Progenitor cell of endocrine pancreas (in vitro differentiated cells): ENCODE measurements around the gene RPH3AL. TPM values are rescaled to one million over a fixed set of nuclear protein-coding genes. Genes with fewer than 3 reads are reported as not detected.

Source experiments
- DNase-seq: peaks from one replicate; pipeline ENCODE4 v3.0.0; 2021; ENCODE audit warnings: low spot score; ENCODE audit not compliant: unreplicated experiment
- H3K27ac Mint-ChIP-seq: 2 replicates; pipeline ENCODE4 v1.8.0; 2021; ENCODE audit warnings: mild to moderate bottlenecking, moderate library complexity, mixed read lengths
- H3K27me3 Mint-ChIP-seq: 2 replicates; pipeline ENCODE4 v1.8.0; 2021; ENCODE audit warnings: mixed read lengths
- H3K36me3 Mint-ChIP-seq: 2 replicates; pipeline ENCODE4 v1.8.0; 2022; ENCODE audit warnings: mixed read lengths; ENCODE audit not compliant: insufficient read depth
- H3K4me1 Mint-ChIP-seq: 2 replicates; pipeline ENCODE4 v1.8.0; 2021; ENCODE audit warnings: low read depth, mixed read lengths
- H3K4me3 Mint-ChIP-seq: 2 replicates; pipeline ENCODE4 v1.8.0; 2021; ENCODE audit warnings: low read depth, mild to moderate bottlenecking, moderate library complexity, mixed read lengths
- H3K9me3 Mint-ChIP-seq: 2 replicates; pipeline ENCODE4 v1.8.0; 2021; ENCODE audit warnings: low read depth, mixed read lengths
- CTCF ChIP-seq: fragments of 200-600 bp; sonication (generic); IDR thresholded peaks from one replicate; pipeline ENCODE4 v1.5.0; 2021; ENCODE audit warnings: antibody characterized with exemption, mild to moderate bottlenecking; ENCODE audit not compliant: unreplicated experiment
- total RNA-seq: library from RNA; stranded (reverse); gene quantifications from 2 replicates; pipeline ENCODE4 v1.2.1, GENCODE V29; 2021

The RPH3AL gene
- total RNA-seq, 1 donor from 2014 or later: 47.6 TPM

DNA sequence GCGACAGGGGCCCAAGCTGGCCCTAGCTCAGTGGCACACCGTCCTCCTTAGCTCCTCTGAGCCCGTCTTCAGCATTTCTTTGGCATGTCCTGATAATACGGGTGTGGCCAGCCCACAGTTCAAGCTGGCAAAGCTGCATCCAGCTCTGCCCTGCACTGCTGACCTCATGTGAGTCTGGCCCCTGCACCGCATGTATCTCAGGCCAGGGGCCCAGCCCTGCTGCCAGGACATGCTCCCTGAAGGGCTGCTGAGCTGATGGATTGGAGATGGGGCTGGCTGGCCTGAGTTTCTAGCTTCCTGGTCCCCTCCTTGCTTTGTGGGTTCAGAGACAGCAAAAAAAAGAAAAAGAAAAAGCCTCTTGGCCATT, 173.6 kb downstream of the RPH3AL start:
- Mint-ChIP-seq H3K4me3 (no peak overlapping the region), H3K27me3 (peaks cover 60% of the 10 kb centered on the region), H3K36me3 (no peaks in the 10 kb centered on the region), H3K4me1 (peaks cover 3% of the 10 kb centered on the region), H3K27ac (no peak overlapping the region), H3K9me3 (no peaks in the 10 kb centered on the region)
- no peak for TF ChIP-seq CTCF
- no peak for DNase-seq

DNA sequence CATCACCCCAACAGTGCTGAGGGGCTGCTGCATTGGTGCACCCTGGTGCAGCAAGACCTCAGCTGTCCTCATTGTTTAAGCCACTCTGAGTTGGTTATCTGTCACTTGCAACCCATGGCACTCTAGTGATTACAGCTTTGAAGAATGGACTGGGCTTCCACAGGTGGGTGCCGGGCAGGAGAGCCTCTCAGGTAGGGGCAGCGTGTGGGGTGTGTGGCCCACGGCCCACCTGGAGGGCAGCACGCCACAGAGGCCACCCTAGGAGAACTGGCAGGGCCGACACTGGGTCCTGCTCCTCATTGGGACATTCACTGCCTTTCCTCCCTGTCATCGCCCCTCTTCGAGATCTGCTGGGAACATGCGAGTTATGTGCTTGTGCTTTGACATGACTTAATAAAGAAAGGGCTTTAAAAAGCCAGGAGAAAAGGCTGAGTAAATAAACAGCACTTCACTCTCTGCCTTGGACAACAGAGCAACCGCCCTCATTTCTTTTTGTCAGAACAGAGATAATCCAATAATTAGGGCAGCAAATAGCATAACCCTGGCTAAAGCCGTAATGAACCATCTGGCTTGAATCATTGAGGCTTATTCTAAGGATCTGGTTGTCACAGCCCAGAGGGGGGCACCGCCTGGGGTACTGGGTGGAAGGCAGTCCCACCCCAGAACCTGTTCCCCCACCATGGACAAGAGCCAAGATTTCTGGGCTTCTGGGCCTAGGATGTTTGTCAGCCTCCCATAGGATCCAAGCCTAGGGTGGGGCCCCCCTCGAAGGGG, 174.1 kb downstream of the RPH3AL start:
- H3K9me3 Mint-ChIP-seq: no peaks in the 10 kb centered on the region
- H3K27me3 Mint-ChIP-seq: peaks cover 54% of the 10 kb centered on the region
- no peaks in the 10 kb centered on the region for H3K36me3 Mint-ChIP-seq
- no peak overlapping the region for H3K27ac Mint-ChIP-seq
- DNase-seq: no peak
- peaks cover 3% of the 10 kb centered on the region for H3K4me1 Mint-ChIP-seq
- no peak for TF ChIP-seq CTCF
- H3K4me3 Mint-ChIP-seq: no peak overlapping the region

- Mint-ChIP-seq H3K36me3 (no peaks in the 10 kb centered on the region), H3K27ac (no peak overlapping the region), H3K9me3 (no peaks in the 10 kb centered on the region), H3K4me1 (peaks cover 3% of the 10 kb centered on the region), H3K27me3 (peaks cover 47% of the 10 kb centered on the region), H3K4me3 (no peak overlapping the region)
- DNase-seq: no peak
- no peak for TF ChIP-seq CTCF
Observed at GRCh38 chr17:177762-178161, 174.8 kb downstream of the RPH3AL start.

DNA sequence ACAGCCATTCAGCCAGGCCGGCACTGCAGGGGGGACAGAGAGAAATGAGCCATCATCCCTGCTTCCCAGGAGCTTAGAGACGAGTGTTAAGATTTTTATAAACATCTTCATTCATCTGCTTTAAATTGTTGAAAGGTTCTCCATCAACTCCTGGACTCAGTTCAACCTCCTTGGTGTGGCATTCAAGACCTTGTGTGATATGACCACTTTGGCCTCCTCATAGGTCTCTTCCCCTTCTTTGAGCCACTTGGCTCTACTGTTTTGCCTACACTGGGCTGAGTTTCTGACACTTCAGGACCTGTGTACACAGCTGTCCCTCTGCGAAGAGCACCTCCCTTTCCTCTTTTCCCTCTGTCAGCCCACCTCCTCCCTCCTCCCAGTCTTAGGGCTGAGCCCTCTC, 175.5 kb downstream of the RPH3AL start:
- H3K4me1 Mint-ChIP-seq: peaks cover under 1% of the 10 kb centered on the region
- no peak for DNase-seq
- no peaks in the 10 kb centered on the region for H3K36me3 Mint-ChIP-seq
- no peak overlapping the region for H3K4me3 Mint-ChIP-seq
- H3K9me3 Mint-ChIP-seq: no peaks in the 10 kb centered on the region
- TF ChIP-seq CTCF: no peak
- peaks cover 41% of the 10 kb centered on the region for H3K27me3 Mint-ChIP-seq
- no peak overlapping the region for H3K27ac Mint-ChIP-seq

DNA sequence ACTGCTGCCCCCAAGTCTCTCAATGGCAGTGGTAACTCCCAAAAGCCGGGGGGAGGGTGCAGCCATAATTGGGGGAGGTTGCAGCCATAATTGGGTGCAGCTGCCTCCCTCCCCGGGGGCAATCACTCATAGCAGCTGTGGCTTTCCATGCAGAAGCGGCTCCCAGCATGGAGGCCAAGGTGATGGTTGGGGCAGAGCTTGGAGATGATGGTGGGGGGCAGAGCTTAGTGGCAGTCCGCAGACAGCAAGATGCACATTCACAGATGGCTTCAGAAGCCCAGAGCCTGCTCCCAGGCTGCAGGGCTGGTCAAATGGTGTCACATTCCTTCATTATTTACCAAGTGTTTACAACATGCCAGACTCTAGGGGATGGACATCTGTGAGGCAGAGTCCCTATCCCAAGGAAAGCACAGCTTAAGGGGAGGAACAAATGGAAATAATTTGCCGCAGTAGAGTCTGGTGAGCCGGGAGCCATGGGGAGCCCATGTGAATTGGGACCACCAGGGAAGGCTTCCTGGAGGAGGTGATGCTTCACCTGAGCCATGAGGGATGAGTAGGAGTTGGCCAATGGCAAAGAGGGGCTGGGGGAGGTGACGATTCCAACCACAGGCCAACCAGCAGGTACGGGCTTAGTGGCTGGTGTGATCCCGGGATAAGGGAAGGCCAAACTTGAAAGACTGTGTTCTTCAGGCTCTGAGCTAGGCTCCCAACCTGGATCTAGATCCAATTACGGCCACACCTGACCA, 179.3 kb downstream of the RPH3AL start:
- H3K4me1 Mint-ChIP-seq: no peaks in the 10 kb centered on the region

More for the DNA sequence above, 179.3 kb downstream of the RPH3AL start:
- no peaks in the 10 kb centered on the region for H3K9me3 Mint-ChIP-seq
- H3K27me3 Mint-ChIP-seq: peaks cover 27% of the 10 kb centered on the region
- H3K36me3 Mint-ChIP-seq: no peaks in the 10 kb centered on the region
- DNase-seq: no peak
- H3K27ac Mint-ChIP-seq: no peak overlapping the region
- H3K4me3 Mint-ChIP-seq: no peak overlapping the region
- no peak for TF ChIP-seq CTCF
